Endodermal cell (in vitro differentiated cells): ENCODE measurements around the gene CXCL17. TPM values are rescaled to one million over a fixed set of nuclear protein-coding genes. Genes with fewer than 3 reads are reported as not detected.
A peak's percentile ranks its signal among the peaks of the same experiment; 100 is the strongest.

Experiments used
- DNase-seq: peaks from one replicate; pipeline ENCODE4 v3.0.0-alpha.2; 2017
- H3K27ac ChIP-seq: 2 replicates; pipeline ENCODE4 v1.5.1; 2013; ENCODE audit warnings: mild to moderate bottlenecking, low read depth, low read length, moderate library complexity
- H3K27me3 ChIP-seq: 2 replicates; pipeline ENCODE4 v1.6.1; 2013; ENCODE audit warnings: mild to moderate bottlenecking, low read length, moderate library complexity; ENCODE audit not compliant: insufficient read depth, control insufficient read depth, poor library complexity, severe bottlenecking
- H3K36me3 ChIP-seq: 2 replicates; pipeline ENCODE4 v1.7.0; 2013; ENCODE audit warnings: mild to moderate bottlenecking, low read length, moderate library complexity; ENCODE audit not compliant: control insufficient read depth, insufficient read depth
- H3K4me1 ChIP-seq: one replicate; pipeline ENCODE4 v1.7.0; 2013; ENCODE audit warnings: low read length; ENCODE audit not compliant: control insufficient read depth, insufficient read depth
- H3K4me3 ChIP-seq: 2 replicates; pipeline ENCODE4 v1.5.1; 2013; ENCODE audit warnings: mild to moderate bottlenecking, low read length, moderate library complexity
- H3K9ac ChIP-seq: 2 replicates; pipeline ENCODE4 v1.6.1; 2013; ENCODE audit warnings: mild to moderate bottlenecking, low read length, moderate library complexity; ENCODE audit not compliant: poor library complexity, severe bottlenecking; ENCODE audit errors: extremely low read depth
- H3K9me3 ChIP-seq: 2 replicates; pipeline ENCODE4 v1.6.1; 2013; ENCODE audit warnings: mild to moderate bottlenecking, low read length, moderate library complexity; ENCODE audit not compliant: control insufficient read depth
- H3K27ac Mint-ChIP-seq: 2 replicates; pipeline ENCODE4 v1.8.0; 2020; ENCODE audit warnings: mixed read lengths
- H3K27me3 Mint-ChIP-seq: 2 replicates; pipeline ENCODE4 v1.8.0; 2021; ENCODE audit warnings: mild to moderate bottlenecking, mixed read lengths; ENCODE audit not compliant: insufficient read depth
- H3K36me3 Mint-ChIP-seq: 2 replicates; pipeline ENCODE4 v1.8.0; 2020; ENCODE audit warnings: low read depth, mixed read lengths
- H3K4me1 Mint-ChIP-seq: 2 replicates; pipeline ENCODE4 v1.8.0; 2020; ENCODE audit warnings: mixed read lengths
- H3K4me3 Mint-ChIP-seq: 2 replicates; pipeline ENCODE4 v1.8.0; 2020; ENCODE audit warnings: mild to moderate bottlenecking, moderate library complexity, mixed read lengths
- H3K9me3 Mint-ChIP-seq: 2 replicates; pipeline ENCODE4 v1.8.0; 2020; ENCODE audit warnings: mild to moderate bottlenecking, mixed read lengths
- CTCF ChIP-seq: fragments of 200-600 bp; sonication (generic); conservative IDR thresholded peaks from 2 replicates; pipeline ENCODE4 v1.5.0; 2021; ENCODE audit warnings: antibody characterized with exemption, mild to moderate bottlenecking
- WGBS, 2 experiments: methylation state at CpG; one replicate each; pipeline versions ENCODE4 v1.1.5 to v1.1.7; 2013; ENCODE audit warnings: missing lambda C conversion rate in 2 of 2, mixed read lengths in 1 of 2; ENCODE audit not compliant: insufficient coverage in 1 of 2, insufficient read length in 1 of 2; 5-methylcytosine and 5-hydroxymethylcytosine counted together
- total RNA-seq, 2 donors: library from RNA; stranded (reverse); fragmentation: NEBNext Ultra II Directional in 1 of 2; extraction: Animal tissue kit (Norgen Biotek cat#: 25700) in 1 of 2; gene quantifications; 2 replicates in 1 of 2; 3 replicates in 1 of 2; pipeline ENCODE4 v1.2.1, GENCODE V29; 2021

CXCL17 gene
- total RNA-seq, 2 donors from 2014 or later = 0.37 TPM; not detected in 1

- H3K27ac Mint-ChIP-seq = no peak overlapping the region
- Histone ChIP-seq H3K4me3 (no peak overlapping the region), H3K27me3 (peaks cover 22% of the 10 kb centered on the region), H3K9me3 (no peaks in the 10 kb centered on the region), H3K4me1 (no peaks in the 10 kb centered on the region), H3K9ac (no peak overlapping the region), H3K27ac (no peak overlapping the region), H3K36me3 (no peaks in the 10 kb centered on the region)
- peaks cover 62% of the 10 kb centered on the region for H3K27me3 Mint-ChIP-seq
- peaks cover 10% of the 10 kb centered on the region for H3K4me1 Mint-ChIP-seq
- H3K9me3 Mint-ChIP-seq = peaks cover 7% of the 10 kb centered on the region
- DNase-seq = no peak
- TF ChIP-seq CTCF = no peak
- WGBS, 2 experiments = 91 to 100% methylated on average over 1 to 3 of the region's 3 CpGs
- H3K36me3 Mint-ChIP-seq = no peaks in the 10 kb centered on the region
- no peak overlapping the region for H3K4me3 Mint-ChIP-seq
Measured at GRCh38 chr19:42426643-42427042, 16.1 kb downstream of the CXCL17 start.

- Histone ChIP-seq H3K27me3 (peaks cover 26% of the 10 kb centered on the region), H3K27ac (no peak overlapping the region), H3K4me3 (no peak overlapping the region), H3K4me1 (no peaks in the 10 kb centered on the region), H3K9ac (no peak overlapping the region), H3K9me3 (no peaks in the 10 kb centered on the region), H3K36me3 (no peaks in the 10 kb centered on the region)
- Mint-ChIP-seq H3K36me3 (no peaks in the 10 kb centered on the region), H3K4me3 (no peak overlapping the region), H3K4me1 (peaks cover 10% of the 10 kb centered on the region), H3K27ac (no peak overlapping the region), H3K9me3 (peaks cover 7% of the 10 kb centered on the region), H3K27me3 (peaks cover 81% of the 10 kb centered on the region)
- TF ChIP-seq CTCF = peak; percentile 80
- peak; percentile 75 for DNase-seq
- 38 to 62% methylated on average over 7 to 13 of the region's 13 CpGs for WGBS, 2 experiments
Measured at GRCh38 chr19:42424712-42425131, 18.0 kb downstream of the CXCL17 start.

- peaks cover 7% of the 10 kb centered on the region for H3K9me3 Mint-ChIP-seq
- Histone ChIP-seq H3K27ac (no peak overlapping the region), H3K9me3 (no peaks in the 10 kb centered on the region), H3K9ac (no peak overlapping the region), H3K36me3 (no peaks in the 10 kb centered on the region), H3K4me3 (no peak overlapping the region), H3K4me1 (no peaks in the 10 kb centered on the region), H3K27me3 (peaks cover 26% of the 10 kb centered on the region)
- H3K4me1 Mint-ChIP-seq = peaks cover 10% of the 10 kb centered on the region
- H3K27me3 Mint-ChIP-seq = peaks cover 85% of the 10 kb centered on the region
- TF ChIP-seq CTCF = no peak
- H3K36me3 Mint-ChIP-seq = no peaks in the 10 kb centered on the region
- 92 to 96% methylated on average over 9 to 15 of the region's 15 CpGs for WGBS, 2 experiments
- H3K27ac Mint-ChIP-seq = no peak overlapping the region
- no peak for DNase-seq
- no peak overlapping the region for H3K4me3 Mint-ChIP-seq
Measured at GRCh38 chr19:42424345-42424707, 18.4 kb downstream of the CXCL17 start.
